HG03575 (cell line): ENCODE results near the gene LARP4.
"Not testable (repeated sequence)": the region's sequence is repeated elsewhere in the genome, so short reads cannot be mapped to it uniquely, and the experiment has no call there.

Experiments
- ATAC-seq: cut with Tn5 transposase; IDR thresholded peaks from one replicate; pipeline ENCODE4 v1.9.1; 2021; ENCODE audit not compliant: unreplicated experiment, insufficient number of reproducible peaks, low FRiP score; ENCODE audit errors: extremely low read depth

Gene LARP4

GRCh38 chr12:50400638-50401499, at the start of gene LARP4:
TSS of gene LARP4 (plus strand) at chr12:50400885. CDS start at chr12:50401011, 126 bp downstream.
- ATAC-seq = peak; percentile 54

- no peak for ATAC-seq
Observed at GRCh38 chr12:50351120-50352043, 49.3 kb upstream of the LARP4 start.

GRCh38 chr12:50353404-50353803, 47.3 kb upstream of the LARP4 start:
- no peak for ATAC-seq

GRCh38 chr12:50353869-50354593, 46.7 kb upstream of the LARP4 start:
- ATAC-seq = no peak

- ATAC-seq = no peak
Observed at GRCh38 chr12:50354908-50355307, 45.8 kb upstream of the LARP4 start.

- ATAC-seq = no peak
Observed at GRCh38 chr12:50355365-50355764, 45.3 kb upstream of the LARP4 start.

- no peak for ATAC-seq
Observed at GRCh38 chr12:50362671-50363070, 38.0 kb upstream of the LARP4 start.

GRCh38 chr12:50363141-50363540, 37.5 kb upstream of the LARP4 start:
- ATAC-seq = no peak

GRCh38 chr12:50365709-50366406, 34.8 kb upstream of the LARP4 start:
- ATAC-seq = no peak

GRCh38 chr12:50370672-50371071, 30.0 kb upstream of the LARP4 start:
- ATAC-seq = not testable (repeated sequence)

- ATAC-seq = no peak
Observed at GRCh38 chr12:50375802-50376201, 24.9 kb upstream of the LARP4 start.

GRCh38 chr12:50380761-50381325, 19.8 kb upstream of the LARP4 start:
- ATAC-seq = no peak

- no peak for ATAC-seq
Observed at GRCh38 chr12:50387487-50387886, 13.2 kb upstream of the LARP4 start.

GRCh38 chr12:50387972-50388478, 12.7 kb upstream of the LARP4 start:
- no peak for ATAC-seq

GRCh38 chr12:50388793-50389192, 11.9 kb upstream of the LARP4 start:
- ATAC-seq = not testable (repeated sequence)

- ATAC-seq = no peak
Observed at GRCh38 chr12:50390316-50390741, 10.4 kb upstream of the LARP4 start.

- no peak for ATAC-seq
Observed at GRCh38 chr12:50394469-50395029, 6.1 kb upstream of the LARP4 start.

- ATAC-seq = no peak
Observed at GRCh38 chr12:50397117-50397650, 3.5 kb upstream of the LARP4 start.
